Panc1 (cell line): ENCODE measurements around the gene ARGLU1.

Experiments used
- POLR2AphosphoS5 ChIP-seq: IDR thresholded peaks from 2 replicates; pipeline ENCODE4 v1.6.1; 2012; ENCODE audit warnings: mild to moderate bottlenecking, low read depth, low read length, moderate library complexity
- TCF7L2 ChIP-seq: IDR thresholded peaks from 2 replicates; pipeline ENCODE4 v1.6.1; 2011; ENCODE audit warnings: mild to moderate bottlenecking, low read depth, low read length, inconsistent platforms
- TF ChIP-seq, protein P1 (sequence below): fragments of 450-650 bp; IDR thresholded peaks from 2 replicates; pipeline ENCODE4 v1.5.1; 2017; ENCODE audit warnings: mild to moderate bottlenecking
- TF ChIP-seq, protein P2 (sequence below), 2 experiments: IDR thresholded peaks; 2 replicates each; pipeline ENCODE4 v1.6.1; 2011 to 2012; ENCODE audit warnings: low read depth in 2 of 2, control low read depth in 1 of 2, low read length in 1 of 2, mild to moderate bottlenecking in 1 of 2, moderate library complexity in 1 of 2; ENCODE audit not compliant: insufficient read depth in 1 of 2

DNA sequence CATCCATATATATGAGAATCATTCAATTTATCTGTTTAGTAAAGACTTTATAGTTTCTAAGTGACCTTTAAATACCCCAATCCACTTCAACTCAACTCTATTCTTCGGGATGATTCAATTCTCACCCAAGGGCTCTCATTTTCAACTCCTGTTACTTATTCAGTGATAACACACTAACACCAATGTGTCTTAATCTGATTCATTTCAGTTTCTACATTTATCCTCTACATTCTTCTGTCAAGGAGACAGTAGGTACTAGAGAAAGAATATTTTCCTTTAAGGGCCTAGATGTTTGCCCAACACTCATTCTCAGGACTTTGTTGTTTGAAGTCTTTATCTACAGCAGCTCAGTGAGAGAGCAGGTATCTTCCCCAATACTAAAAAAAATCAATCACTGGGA, 7.1 kb downstream of the ARGLU1 start:
- TF ChIP-seq, protein P1, sequence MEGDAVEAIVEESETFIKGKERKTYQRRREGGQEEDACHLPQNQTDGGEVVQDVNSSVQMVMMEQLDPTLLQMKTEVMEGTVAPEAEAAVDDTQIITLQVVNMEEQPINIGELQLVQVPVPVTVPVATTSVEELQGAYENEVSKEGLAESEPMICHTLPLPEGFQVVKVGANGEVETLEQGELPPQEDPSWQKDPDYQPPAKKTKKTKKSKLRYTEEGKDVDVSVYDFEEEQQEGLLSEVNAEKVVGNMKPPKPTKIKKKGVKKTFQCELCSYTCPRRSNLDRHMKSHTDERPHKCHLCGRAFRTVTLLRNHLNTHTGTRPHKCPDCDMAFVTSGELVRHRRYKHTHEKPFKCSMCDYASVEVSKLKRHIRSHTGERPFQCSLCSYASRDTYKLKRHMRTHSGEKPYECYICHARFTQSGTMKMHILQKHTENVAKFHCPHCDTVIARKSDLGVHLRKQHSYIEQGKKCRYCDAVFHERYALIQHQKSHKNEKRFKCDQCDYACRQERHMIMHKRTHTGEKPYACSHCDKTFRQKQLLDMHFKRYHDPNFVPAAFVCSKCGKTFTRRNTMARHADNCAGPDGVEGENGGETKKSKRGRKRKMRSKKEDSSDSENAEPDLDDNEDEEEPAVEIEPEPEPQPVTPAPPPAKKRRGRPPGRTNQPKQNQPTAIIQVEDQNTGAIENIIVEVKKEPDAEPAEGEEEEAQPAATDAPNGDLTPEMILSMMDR = no peak
- TF ChIP-seq POLR2AphosphoS5 = no peak
- TF ChIP-seq, protein P2, sequence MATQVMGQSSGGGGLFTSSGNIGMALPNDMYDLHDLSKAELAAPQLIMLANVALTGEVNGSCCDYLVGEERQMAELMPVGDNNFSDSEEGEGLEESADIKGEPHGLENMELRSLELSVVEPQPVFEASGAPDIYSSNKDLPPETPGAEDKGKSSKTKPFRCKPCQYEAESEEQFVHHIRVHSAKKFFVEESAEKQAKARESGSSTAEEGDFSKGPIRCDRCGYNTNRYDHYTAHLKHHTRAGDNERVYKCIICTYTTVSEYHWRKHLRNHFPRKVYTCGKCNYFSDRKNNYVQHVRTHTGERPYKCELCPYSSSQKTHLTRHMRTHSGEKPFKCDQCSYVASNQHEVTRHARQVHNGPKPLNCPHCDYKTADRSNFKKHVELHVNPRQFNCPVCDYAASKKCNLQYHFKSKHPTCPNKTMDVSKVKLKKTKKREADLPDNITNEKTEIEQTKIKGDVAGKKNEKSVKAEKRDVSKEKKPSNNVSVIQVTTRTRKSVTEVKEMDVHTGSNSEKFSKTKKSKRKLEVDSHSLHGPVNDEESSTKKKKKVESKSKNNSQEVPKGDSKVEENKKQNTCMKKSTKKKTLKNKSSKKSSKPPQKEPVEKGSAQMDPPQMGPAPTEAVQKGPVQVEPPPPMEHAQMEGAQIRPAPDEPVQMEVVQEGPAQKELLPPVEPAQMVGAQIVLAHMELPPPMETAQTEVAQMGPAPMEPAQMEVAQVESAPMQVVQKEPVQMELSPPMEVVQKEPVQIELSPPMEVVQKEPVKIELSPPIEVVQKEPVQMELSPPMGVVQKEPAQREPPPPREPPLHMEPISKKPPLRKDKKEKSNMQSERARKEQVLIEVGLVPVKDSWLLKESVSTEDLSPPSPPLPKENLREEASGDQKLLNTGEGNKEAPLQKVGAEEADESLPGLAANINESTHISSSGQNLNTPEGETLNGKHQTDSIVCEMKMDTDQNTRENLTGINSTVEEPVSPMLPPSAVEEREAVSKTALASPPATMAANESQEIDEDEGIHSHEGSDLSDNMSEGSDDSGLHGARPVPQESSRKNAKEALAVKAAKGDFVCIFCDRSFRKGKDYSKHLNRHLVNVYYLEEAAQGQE (IDR thresholded peaks at IDR 0.05; ENCODE audit: insufficient read depth in 1 of 2, low read depth in 2 of 2, low read length in 1 of 2) = no peak
- TF ChIP-seq TCF7L2 = no peak
